ENCODE results near the gene TSPAN17. TPM values are rescaled to one million over a fixed set of nuclear protein-coding genes. Genes with fewer than 3 reads are reported as not detected.

Gene TSPAN17
- total and polyA plus RNA-seq, 10 of the 15 experiments (the other 5 are each of a cell fraction or from before 2014, with no cell fraction given) = 0.24 to 17.1 (median 10.4) TPM

- no peak for TF ChIP-seq ZBTB4 (CRISPR knock-in tag; IDR thresholded peaks at IDR 0.05)
- no peak for TF ChIP-seq KAT2A (conservative IDR thresholded peaks at IDR 0.05; ENCODE audit: control insufficient read depth, low read depth, low read length)
- no peak for TF ChIP-seq STAT3 (IDR thresholded peaks at IDR 0.05; ENCODE audit: low read depth, low read length)
- no peak for TF ChIP-seq ETV6 (conservative IDR thresholded peaks at IDR 0.05 in 1 of 2, IDR thresholded peaks at IDR 0.05 in 1 of 2; ENCODE audit: borderline replicate concordance in 1 of 2, low read depth in 1 of 2)
- TF ChIP-seq GATAD2B (conservative IDR thresholded peaks at IDR 0.05; ENCODE audit: low read depth) = no peak
- no peak for TF ChIP-seq ZNF274 (IDR thresholded peaks at IDR 0.05; ENCODE audit: insufficient read depth, insufficient read length)
Measured at GRCh38 chr5:176680226-176680563, 32.9 kb downstream of the TSPAN17 start (continued).

- Histone ChIP-seq H3K9ac (ENCODE audit: control insufficient read depth, insufficient read depth, low read length) (no peak overlapping the region), H3K36me3 (ENCODE audit: control insufficient read depth in 2 of 2, insufficient read depth in 2 of 2, low read length in 1 of 2) (no peaks in the 10 kb centered on the region), H3K27me3 (replicated peaks in 1 of 2; ENCODE audit: control insufficient read depth in 2 of 2, insufficient read depth in 2 of 2, low read length in 1 of 2) (peaks cover 5% of the 10 kb centered on the region in 2 experiments; a peak in 2 of 4 replicates), H2AFZ (ENCODE audit: control insufficient read depth, low read depth, low read length) (no peak overlapping the region), H3K9me3 (replicated peaks; ENCODE audit: control insufficient read depth, insufficient read depth, low read length) (no peaks in the 10 kb centered on the region; the same call in 2 of the 3 replicates), H3K27ac (ENCODE audit: control insufficient read depth, insufficient read depth) (no peak overlapping the region), H3K4me1 (ENCODE audit: control insufficient read depth, insufficient read depth, low read length) (no peaks in the 10 kb centered on the region), H3K4me3 (no peak overlapping the region), H3K4me2 (ENCODE audit: control insufficient read depth, insufficient read depth) (no peak overlapping the region), H4K20me1 (ENCODE audit: control insufficient read depth, insufficient read depth) (no peaks in the 10 kb centered on the region), H3K79me2 (ENCODE audit: control insufficient read depth, insufficient read depth, low read length) (no peaks in the 10 kb centered on the region)
- intact Hi-C loops (cut with micrococcal nuclease; ENCODE audit: unreplicated experiment) (no loop called here), in situ Hi-C loops (cut with MboI) (no loop called here)
- ChIA-PET CTCF (interaction anchor here (3.0 kb wide), 1 partner anchor 22 kb away, joined by 22 read pairs; no protein-coding TSS in a partner anchor), SMC1A (ENCODE audit: uncharacterized antibody, unreplicated experiment) (no interaction called here), POLR2A (no interaction called here), RAD21 (ENCODE audit: unreplicated experiment) (no interaction called here)
- DNase-seq (ENCODE audit: low read depth, low spot score) (no peak), FAIRE-seq (no peak), ATAC-seq (no peak)
- 18% methylated on average over 6 of the region's 6 CpGs for WGBS (ENCODE audit: insufficient coverage, insufficient replicate concordance, low lambda C conversion rate, missing lambda C conversion rate)
- TF ChIP-seq PAX8 (IDR thresholded peaks at IDR 0.05) (no peak), RB1 (IDR thresholded peaks at IDR 0.05; ENCODE audit: borderline replicate concordance) (no peak), NKRF (conservative IDR thresholded peaks at IDR 0.05) (no peak), RAD51 (IDR thresholded peaks at IDR 0.05) (no peak), BHLHE40 (IDR thresholded peaks at IDR 0.05; ENCODE audit: borderline replicate concordance in 1 of 2, low read depth in 2 of 2, low read length in 1 of 2) (no peak)
- no TSS peak for BruUV-seq (replicated peaks)
Measured at GRCh38 chr5:176682016-176682531, 34.8 kb downstream of the TSPAN17 start.
